GM12864 (cell line): ENCODE results near the gene GNA15.
A peak's percentile ranks its signal among the peaks of the same experiment; 100 is the strongest.

Source experiments
- DNase-seq: peaks from one replicate; pipeline ENCODE4 v3.0.0-alpha.2; 2011; ENCODE audit warnings: low read depth
- H3K4me3 ChIP-seq: 2 replicates; pipeline ENCODE4 v1.5.1; 2011; ENCODE audit warnings: mild to moderate bottlenecking, low read depth, low read length, control low read depth
- TF ChIP-seq, protein P1 (sequence below): IDR thresholded peaks from 2 replicates; pipeline ENCODE4 v1.5.1; 2011; ENCODE audit warnings: low read depth, mild to moderate bottlenecking, moderate library complexity, low read length, control low read depth, inconsistent platforms; ENCODE audit errors: missing control alignments

Gene GNA15

GRCh38 chr19:3157096-3157845, 21.4 kb downstream of the GNA15 start:
- H3K4me3 ChIP-seq = no peak overlapping the region
- DNase-seq = no peak
- TF ChIP-seq, protein P1, sequence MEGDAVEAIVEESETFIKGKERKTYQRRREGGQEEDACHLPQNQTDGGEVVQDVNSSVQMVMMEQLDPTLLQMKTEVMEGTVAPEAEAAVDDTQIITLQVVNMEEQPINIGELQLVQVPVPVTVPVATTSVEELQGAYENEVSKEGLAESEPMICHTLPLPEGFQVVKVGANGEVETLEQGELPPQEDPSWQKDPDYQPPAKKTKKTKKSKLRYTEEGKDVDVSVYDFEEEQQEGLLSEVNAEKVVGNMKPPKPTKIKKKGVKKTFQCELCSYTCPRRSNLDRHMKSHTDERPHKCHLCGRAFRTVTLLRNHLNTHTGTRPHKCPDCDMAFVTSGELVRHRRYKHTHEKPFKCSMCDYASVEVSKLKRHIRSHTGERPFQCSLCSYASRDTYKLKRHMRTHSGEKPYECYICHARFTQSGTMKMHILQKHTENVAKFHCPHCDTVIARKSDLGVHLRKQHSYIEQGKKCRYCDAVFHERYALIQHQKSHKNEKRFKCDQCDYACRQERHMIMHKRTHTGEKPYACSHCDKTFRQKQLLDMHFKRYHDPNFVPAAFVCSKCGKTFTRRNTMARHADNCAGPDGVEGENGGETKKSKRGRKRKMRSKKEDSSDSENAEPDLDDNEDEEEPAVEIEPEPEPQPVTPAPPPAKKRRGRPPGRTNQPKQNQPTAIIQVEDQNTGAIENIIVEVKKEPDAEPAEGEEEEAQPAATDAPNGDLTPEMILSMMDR = no peak

DNA sequence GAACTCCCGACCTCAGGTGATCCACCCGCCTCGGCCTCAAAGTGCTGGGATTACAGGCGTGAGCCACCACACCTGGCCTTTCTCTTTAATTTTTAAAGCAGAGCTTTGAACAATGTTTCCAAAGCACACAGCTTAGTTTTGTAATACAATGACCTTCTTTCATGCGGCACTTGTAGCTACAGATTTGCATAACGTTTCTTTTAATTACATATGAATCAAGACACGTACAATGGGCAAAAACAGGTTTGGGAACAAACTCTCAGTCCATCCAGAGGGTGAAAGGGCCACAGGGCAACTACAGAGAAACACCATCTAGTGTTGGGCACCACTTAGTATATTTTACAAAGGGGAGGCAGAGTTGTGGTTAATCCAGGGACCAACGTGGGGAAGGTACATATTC, 23.7 kb downstream of the GNA15 start:
- no peak for DNase-seq
- TF ChIP-seq, protein P1 = no peak
- no peak overlapping the region for H3K4me3 ChIP-seq

- TF ChIP-seq, protein P1 = no peak
- no peak for DNase-seq
- no peak overlapping the region for H3K4me3 ChIP-seq
These were observed 24.4 kb downstream of the GNA15 start for GRCh38 chr19:3160219-3160618.

GRCh38 chr19:3161453-3161852, 25.6 kb downstream of the GNA15 start:
- TF ChIP-seq, protein P1 = no peak

DNA sequence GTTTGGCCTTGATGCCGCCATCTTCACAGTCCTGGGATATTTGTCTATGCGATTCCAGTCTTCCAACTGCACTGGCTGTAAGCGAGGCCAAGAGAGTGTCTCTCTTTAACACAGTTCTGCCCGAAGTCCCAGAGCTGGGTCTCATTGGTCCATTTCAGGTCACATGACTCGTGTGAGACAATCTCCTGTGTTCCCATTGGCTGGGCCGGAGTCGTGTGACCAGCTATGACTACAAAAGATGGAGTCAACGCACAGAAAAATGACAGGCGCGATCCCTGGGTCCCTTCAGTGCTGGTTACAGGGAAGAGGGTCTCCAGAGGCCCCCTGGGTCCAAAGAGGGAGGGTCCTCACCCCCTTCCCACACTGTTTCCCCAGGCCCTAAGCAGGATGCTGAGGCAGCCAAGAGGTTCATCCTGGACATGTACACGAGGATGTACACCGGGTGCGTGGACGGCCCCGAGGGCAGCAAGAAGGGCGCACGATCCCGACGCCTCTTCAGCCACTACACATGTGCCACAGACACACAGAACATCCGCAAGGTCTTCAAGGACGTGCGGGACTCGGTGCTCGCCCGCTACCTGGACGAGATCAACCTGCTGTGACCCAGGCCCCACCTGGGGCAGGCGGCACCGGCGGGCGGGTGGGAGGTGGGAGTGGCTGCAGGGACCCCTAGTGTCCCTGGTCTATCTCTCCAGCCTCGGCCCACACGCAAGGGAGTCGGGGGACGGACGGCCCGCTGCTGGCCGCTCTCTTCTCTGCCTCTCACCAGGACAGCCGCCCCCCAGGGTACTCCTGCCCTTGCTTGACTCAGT, 26.8 kb downstream of the GNA15 start:
- DNase-seq = no peak

More at GRCh38 chr19:3161453-3161852, 25.6 kb downstream of the GNA15 start:
- DNase-seq = no peak
- H3K4me3 ChIP-seq = no peak overlapping the region

GRCh38 chr19:3163230-3163886, 27.5 kb downstream of the GNA15 start:
- DNase-seq = no peak
- H3K4me3 ChIP-seq = no peak overlapping the region
- TF ChIP-seq, protein P1 = peak; percentile 99

More for the DNA sequence above, 26.8 kb downstream of the GNA15 start:
- TF ChIP-seq, protein P1 = no peak
- no peak overlapping the region for H3K4me3 ChIP-seq
